GM12875 (cell line): ENCODE data around the gene SLAIN2.
"Not testable (repeated sequence)": the region's sequence is repeated elsewhere in the genome, so short reads cannot be mapped to it uniquely, and the experiment has no call there.

Experiments
- H3K4me3 ChIP-seq: one replicate; pipeline ENCODE4 v1.5.1; 2011; ENCODE audit warnings: low read depth, low read length, control low read depth
- CTCF ChIP-seq: IDR thresholded peaks from 2 replicates; pipeline ENCODE4 v1.5.1; 2011; ENCODE audit warnings: low read depth, mild to moderate bottlenecking, control low read depth, inconsistent platforms, low read length, moderate library complexity, borderline replicate concordance; ENCODE audit not compliant: insufficient read depth

Gene SLAIN2

GRCh38 chr4:48340965-48341775, at the start of gene SLAIN2:
SLAIN2 (plus strand) TSS chr4:48341529; CDS start chr4:48341740, 211 bp downstream.
- peak within 1 kb of the TSS; percentile 97 for H3K4me3 ChIP-seq
- TF ChIP-seq CTCF, result peak; percentile 39

GRCh38 chr4:48292218-48292790, 49.0 kb upstream of the SLAIN2 start:
- not testable (repeated sequence) for H3K4me3 ChIP-seq

GRCh38 chr4:48295116-48295515, 46.2 kb upstream of the SLAIN2 start:
- TF ChIP-seq CTCF, result no peak

GRCh38 chr4:48296365-48296764, 45.0 kb upstream of the SLAIN2 start:
- TF ChIP-seq CTCF, result 0 out of 2 replicates have a peak, but pooled peaks have one; percentile 5

More at GRCh38 chr4:48295116-48295515, 46.2 kb upstream of the SLAIN2 start:
- H3K4me3 ChIP-seq, result no peak overlapping the region

GRCh38 chr4:48297256-48297846, 44.0 kb upstream of the SLAIN2 start:
- TF ChIP-seq CTCF, result no peak
- H3K4me3 ChIP-seq, result no peak overlapping the region

More at GRCh38 chr4:48296365-48296764, 45.0 kb upstream of the SLAIN2 start:
- H3K4me3 ChIP-seq, result no peak overlapping the region

- no peak for TF ChIP-seq CTCF
- no peak overlapping the region for H3K4me3 ChIP-seq
Measured at GRCh38 chr4:48299560-48299959, 41.8 kb upstream of the SLAIN2 start.

- H3K4me3 ChIP-seq, result no peak overlapping the region
- no peak for TF ChIP-seq CTCF
Measured at GRCh38 chr4:48300004-48300403, 41.3 kb upstream of the SLAIN2 start.
